MM.1S (cell line): ENCODE measurements around the gene TIAM1.

Source experiments
- EZH2 ChIP-seq: fragments of 300-600 bp; sonication (generic); optimal IDR thresholded peaks from 2 replicates; pipeline ENCODE3; 2017; ENCODE audit warnings: low read depth, mild to moderate bottlenecking, antibody characterized with exemption, low read length, mixed read lengths
- TF ChIP-seq, protein P1 (sequence below): fragments of 300-600 bp; sonication (generic); IDR thresholded peaks from 2 replicates; pipeline ENCODE4 v1.5.1; 2016; ENCODE audit warnings: antibody characterized with exemption, low read length, mixed read lengths

DNA sequence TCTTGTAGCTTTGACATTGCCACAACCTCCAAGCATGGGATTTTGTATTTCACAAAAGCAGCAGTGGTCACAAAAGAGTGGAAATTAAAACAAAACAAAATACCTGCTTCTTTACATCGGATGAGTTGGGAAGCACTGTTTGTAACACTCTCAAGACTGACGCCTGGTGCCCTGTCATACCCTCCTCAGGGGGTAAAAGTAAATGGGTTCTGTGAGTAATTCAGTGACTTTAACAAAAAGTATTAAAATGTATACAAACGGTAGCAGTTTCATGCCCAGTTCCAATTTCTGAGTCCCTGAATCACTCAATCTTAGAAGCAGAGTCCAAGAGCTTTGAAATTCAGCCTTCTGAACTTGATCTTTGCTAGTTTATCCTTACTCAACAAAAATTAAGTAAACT, 152.5 kb downstream of the TIAM1 start:
- TF ChIP-seq, protein P1, sequence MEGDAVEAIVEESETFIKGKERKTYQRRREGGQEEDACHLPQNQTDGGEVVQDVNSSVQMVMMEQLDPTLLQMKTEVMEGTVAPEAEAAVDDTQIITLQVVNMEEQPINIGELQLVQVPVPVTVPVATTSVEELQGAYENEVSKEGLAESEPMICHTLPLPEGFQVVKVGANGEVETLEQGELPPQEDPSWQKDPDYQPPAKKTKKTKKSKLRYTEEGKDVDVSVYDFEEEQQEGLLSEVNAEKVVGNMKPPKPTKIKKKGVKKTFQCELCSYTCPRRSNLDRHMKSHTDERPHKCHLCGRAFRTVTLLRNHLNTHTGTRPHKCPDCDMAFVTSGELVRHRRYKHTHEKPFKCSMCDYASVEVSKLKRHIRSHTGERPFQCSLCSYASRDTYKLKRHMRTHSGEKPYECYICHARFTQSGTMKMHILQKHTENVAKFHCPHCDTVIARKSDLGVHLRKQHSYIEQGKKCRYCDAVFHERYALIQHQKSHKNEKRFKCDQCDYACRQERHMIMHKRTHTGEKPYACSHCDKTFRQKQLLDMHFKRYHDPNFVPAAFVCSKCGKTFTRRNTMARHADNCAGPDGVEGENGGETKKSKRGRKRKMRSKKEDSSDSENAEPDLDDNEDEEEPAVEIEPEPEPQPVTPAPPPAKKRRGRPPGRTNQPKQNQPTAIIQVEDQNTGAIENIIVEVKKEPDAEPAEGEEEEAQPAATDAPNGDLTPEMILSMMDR, result no peak
- no peak for TF ChIP-seq EZH2
